ENCODE results near the gene ACOX3. TPM values are rescaled to one million over a fixed set of nuclear protein-coding genes. Genes with fewer than 3 reads are reported as not detected.

ACOX3 gene
- total RNA-seq, 1 donor: 26.9 TPM

GRCh38 chr4:8398347-8398746 is 42.2 kb downstream of the ACOX3 start:
- no peak for DNase-seq (ENCODE audit: low read depth)
- TF ChIP-seq CTCF (IDR thresholded peaks at IDR 0.05; ENCODE audit: insufficient read depth, low read length): no peak

GRCh38 chr4:8396762-8397406 is 43.6 kb downstream of the ACOX3 start:
- TF ChIP-seq CTCF (IDR thresholded peaks at IDR 0.05; ENCODE audit: insufficient read depth, low read length): no peak
- DNase-seq (ENCODE audit: low read depth): no peak
- no peak overlapping the region for H3K4me3 ChIP-seq (ENCODE audit: low read depth, low read length)

More at GRCh38 chr4:8398347-8398746, 42.2 kb downstream of the ACOX3 start:
- no peak overlapping the region for H3K4me3 ChIP-seq (ENCODE audit: low read depth, low read length)

GRCh38 chr4:8395504-8396296 is 44.8 kb downstream of the ACOX3 start:
- no peak for TF ChIP-seq CTCF (IDR thresholded peaks at IDR 0.05; ENCODE audit: insufficient read depth, low read length)
- no peak for DNase-seq (ENCODE audit: low read depth)
- no peak overlapping the region for H3K4me3 ChIP-seq (ENCODE audit: low read depth, low read length)

- TF ChIP-seq CTCF (IDR thresholded peaks at IDR 0.05; ENCODE audit: insufficient read depth, low read length): no peak
- no peak for DNase-seq (ENCODE audit: low read depth)
- H3K4me3 ChIP-seq (ENCODE audit: low read depth, low read length): no peak overlapping the region
Observed at GRCh38 chr4:8394806-8395205, 45.7 kb downstream of the ACOX3 start.

- TF ChIP-seq CTCF (IDR thresholded peaks at IDR 0.05; ENCODE audit: insufficient read depth, low read length): no peak
- H3K4me3 ChIP-seq (ENCODE audit: low read depth, low read length): no peak overlapping the region
- peak; percentile 81 for DNase-seq (ENCODE audit: low read depth)
Observed at GRCh38 chr4:8394061-8394519, 46.4 kb downstream of the ACOX3 start.

GRCh38 chr4:8393593-8394038 is 46.9 kb downstream of the ACOX3 start:
- H3K4me3 ChIP-seq (ENCODE audit: low read depth, low read length): no peak overlapping the region
- TF ChIP-seq CTCF (IDR thresholded peaks at IDR 0.05; ENCODE audit: insufficient read depth, low read length): peak; percentile 55

More at GRCh38 chr4:8393593-8394038, 46.9 kb downstream of the ACOX3 start:
- DNase-seq (ENCODE audit: low read depth): peak; percentile 98
